AG09319 (cell line): Measurements from ENCODE around the gene WNT1.

Experiments used
- DNase-seq: peaks from one replicate; pipeline ENCODE4 v3.0.0-alpha.2; 2010; ENCODE audit warnings: low read depth; ENCODE audit errors: extremely low read depth
- TF ChIP-seq, protein P1 (sequence below): IDR thresholded peaks from 2 replicates; pipeline ENCODE4 v1.5.1; 2011; ENCODE audit warnings: low read depth, mild to moderate bottlenecking, inconsistent platforms, low read length, moderate library complexity

Gene WNT1

DNA sequence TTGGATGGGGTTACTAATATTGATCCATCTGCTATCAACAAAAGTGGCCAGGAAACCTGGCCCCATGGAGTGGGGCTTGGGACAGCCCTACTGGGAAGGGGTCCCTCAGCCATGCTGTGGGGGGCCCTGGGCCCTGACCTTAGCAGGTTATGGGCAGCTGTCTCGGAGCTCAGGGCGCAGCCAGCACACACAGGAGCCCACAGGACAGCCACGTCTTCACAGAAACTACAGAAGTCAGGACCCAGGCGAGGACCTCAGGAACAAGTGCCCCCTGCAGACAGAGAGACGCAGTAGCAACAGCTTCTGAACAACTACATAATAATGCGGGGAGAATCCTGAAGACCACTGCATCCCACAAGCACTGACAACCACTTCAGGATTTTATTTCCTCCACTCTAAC is 41.0 kb upstream of the WNT1 start:
- DNase-seq = no peak

DNA sequence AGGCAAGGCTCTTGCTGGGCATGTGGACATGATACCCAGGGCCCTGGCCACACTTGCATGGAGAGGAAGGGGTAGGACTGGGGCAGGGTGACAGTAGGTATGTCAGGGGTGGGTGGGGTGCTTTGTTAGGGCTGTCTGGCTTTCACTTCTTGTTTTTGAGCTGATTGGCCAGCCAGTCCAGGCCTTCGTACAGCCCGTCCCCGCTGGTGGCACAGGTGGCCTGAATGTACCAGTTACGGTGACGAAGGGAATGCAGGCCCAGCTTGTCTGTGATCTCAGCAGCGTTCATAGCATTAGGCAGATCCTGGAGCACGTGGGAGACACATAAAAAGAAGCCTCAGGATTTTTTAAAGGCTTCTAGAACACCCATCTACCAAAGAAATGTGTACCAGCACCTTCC is 39.3 kb upstream of the WNT1 start:
- TF ChIP-seq, protein P1, sequence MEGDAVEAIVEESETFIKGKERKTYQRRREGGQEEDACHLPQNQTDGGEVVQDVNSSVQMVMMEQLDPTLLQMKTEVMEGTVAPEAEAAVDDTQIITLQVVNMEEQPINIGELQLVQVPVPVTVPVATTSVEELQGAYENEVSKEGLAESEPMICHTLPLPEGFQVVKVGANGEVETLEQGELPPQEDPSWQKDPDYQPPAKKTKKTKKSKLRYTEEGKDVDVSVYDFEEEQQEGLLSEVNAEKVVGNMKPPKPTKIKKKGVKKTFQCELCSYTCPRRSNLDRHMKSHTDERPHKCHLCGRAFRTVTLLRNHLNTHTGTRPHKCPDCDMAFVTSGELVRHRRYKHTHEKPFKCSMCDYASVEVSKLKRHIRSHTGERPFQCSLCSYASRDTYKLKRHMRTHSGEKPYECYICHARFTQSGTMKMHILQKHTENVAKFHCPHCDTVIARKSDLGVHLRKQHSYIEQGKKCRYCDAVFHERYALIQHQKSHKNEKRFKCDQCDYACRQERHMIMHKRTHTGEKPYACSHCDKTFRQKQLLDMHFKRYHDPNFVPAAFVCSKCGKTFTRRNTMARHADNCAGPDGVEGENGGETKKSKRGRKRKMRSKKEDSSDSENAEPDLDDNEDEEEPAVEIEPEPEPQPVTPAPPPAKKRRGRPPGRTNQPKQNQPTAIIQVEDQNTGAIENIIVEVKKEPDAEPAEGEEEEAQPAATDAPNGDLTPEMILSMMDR = no peak
- DNase-seq = no peak

More for the DNA sequence above, 41.0 kb upstream of the WNT1 start:
- TF ChIP-seq, protein P1 = no peak; the same call in 1 of the 2 replicates

DNA sequence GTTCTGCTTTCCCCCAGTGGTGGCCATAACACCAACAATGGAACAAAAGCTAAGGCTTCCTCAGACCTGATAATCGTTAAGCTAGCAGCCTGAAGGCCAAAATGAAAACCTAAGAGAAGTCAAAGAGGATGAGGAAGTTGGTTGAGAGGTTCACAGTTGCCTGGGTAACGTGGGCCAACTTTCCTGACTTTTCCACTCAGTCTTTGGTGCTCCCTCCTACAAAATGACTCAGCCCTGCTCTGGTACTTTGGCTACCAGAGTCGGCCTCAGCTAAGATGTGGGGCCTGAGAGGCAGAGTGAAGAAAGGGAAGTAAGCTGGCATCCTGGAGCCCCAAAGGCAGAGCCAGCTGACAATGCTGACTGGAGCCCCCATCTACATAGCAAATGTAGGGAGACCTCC is 37.9 kb upstream of the WNT1 start:
- no peak for DNase-seq
- TF ChIP-seq, protein P1 = no peak

DNA sequence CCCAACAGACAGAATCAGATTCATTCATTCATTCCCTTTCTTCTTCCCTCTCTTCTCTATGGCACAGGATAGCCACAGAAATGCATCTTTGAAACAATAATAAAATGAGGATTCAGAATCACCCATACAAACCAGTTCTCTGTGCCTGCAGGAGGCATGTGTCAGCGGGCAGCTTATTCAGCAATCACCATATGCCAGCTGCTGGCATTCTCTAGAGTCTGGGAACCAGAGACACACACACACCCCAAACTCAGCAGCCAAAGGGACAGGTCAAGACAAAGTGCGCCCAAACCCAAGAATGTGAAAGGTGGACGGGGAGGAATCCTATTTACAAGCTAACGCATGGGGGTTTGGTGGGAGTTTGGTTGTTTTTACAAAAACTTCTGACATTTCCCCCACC is 34.9 kb upstream of the WNT1 start:
- DNase-seq = no peak
- TF ChIP-seq, protein P1 = no peak

DNA sequence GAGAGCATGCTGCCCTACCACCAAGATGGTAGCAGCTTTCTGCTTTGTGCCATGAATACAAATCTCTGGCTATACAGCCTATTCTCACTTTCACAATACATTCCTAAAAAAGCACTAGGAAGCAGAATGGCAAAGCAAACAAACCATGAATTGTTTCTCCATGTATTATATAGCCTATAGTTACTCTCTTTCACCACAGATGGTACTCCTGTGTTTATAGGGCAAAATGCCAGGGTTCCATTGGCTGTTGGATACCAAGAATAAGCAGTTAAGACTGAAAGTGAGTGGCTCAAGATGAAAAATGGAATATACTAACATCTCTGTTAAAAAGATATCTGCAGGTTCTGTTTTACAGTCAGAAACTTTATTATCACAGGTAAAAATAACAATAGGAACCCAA is 31.9 kb upstream of the WNT1 start:
- no peak for DNase-seq
- TF ChIP-seq, protein P1 = no peak

DNA sequence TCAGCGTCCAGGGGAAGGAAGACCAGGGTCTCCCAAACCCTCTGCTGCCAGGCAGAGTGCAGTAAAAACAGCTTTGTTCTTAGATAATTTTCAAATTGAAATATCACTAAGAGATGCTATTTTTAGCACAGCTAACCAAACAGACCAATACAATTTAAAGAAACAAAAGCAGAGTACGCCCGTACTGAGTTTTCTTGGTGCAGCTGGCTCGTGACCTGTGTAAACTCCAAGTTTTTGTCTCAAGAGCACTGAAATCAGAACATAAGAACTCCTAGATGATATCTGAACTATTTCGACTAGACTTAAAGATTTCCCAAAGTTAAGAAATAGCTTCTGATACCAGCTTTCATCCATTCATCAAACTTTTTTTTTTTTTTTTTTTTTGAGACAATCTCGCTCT is 31.2 kb upstream of the WNT1 start:
- TF ChIP-seq, protein P1 = no peak
- no peak for DNase-seq

DNA sequence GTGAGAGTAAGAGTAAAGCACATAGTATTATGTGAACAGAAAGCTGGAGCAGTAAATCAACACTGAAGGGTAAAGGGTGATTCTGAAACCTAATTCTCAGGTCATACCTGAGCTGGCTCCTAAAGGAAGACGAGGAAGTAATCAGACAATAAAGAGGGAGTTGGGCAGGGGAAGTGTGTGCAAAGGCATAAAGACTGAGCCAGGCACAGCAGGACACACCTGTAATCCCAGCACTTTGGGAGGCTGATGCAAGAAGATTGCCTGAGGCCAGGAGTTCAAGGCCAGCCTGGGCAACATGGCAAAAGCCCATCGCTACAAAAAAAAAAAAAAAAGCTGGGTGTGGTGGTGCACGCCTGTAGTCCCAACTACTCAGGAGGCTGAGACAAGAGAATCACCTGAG is 30.4 kb upstream of the WNT1 start:
- no peak for DNase-seq
- TF ChIP-seq, protein P1 = no peak
